Tibial nerve (tissue), 4 donors: ENCODE data around the gene MEGF8. TPM values are rescaled to one million over a fixed set of nuclear protein-coding genes. Genes with fewer than 3 reads are reported as not detected.

ENCODE experiments used
- DNase-seq, 2 donors: peaks; one replicate each; pipeline ENCODE4 v3.0.0-alpha.2; 2019; ENCODE audit warnings: low spot score in 2 of 2
- H3K27ac ChIP-seq, 4 donors: fragments of 200-600 bp; sonication (generic) in 3 of 4; one replicate each; pipeline ENCODE4 v1.5.1; 2017 to 2019; ENCODE audit warnings: mild to moderate bottlenecking in 1 of 4
- H3K27me3 ChIP-seq, 2 donors: fragments of 200-600 bp; sonication (generic) in 1 of 2; one replicate each; pipeline versions ENCODE4 v1.5.1 to v1.6.0; 2017 to 2019
- H3K36me3 ChIP-seq, 3 donors: fragments of 200-600 bp; sonication (generic); one replicate each; pipeline ENCODE4 v1.5.1; 2018 to 2019
- H3K4me1 ChIP-seq, 4 donors: fragments of 200-600 bp; sonication (generic) in 3 of 4; one replicate each; pipeline ENCODE4 v1.5.1; 2017 to 2019
- H3K4me3 ChIP-seq, 4 donors: fragments of 200-600 bp; sonication (generic) in 3 of 4; one replicate each; pipeline ENCODE4 v1.5.1; 2017 to 2019; ENCODE audit warnings: mild to moderate bottlenecking in 1 of 4, moderate library complexity in 1 of 4
- H3K9me3 ChIP-seq, 4 donors: fragments of 200-600 bp; sonication (generic) in 3 of 4; one replicate each; pipeline ENCODE4 v1.5.1; 2017 to 2019
- EP300 ChIP-seq, 2 donors: sonication (generic); formaldehyde crosslinking; IDR thresholded peaks; one replicate each; pipeline ENCODE4 v1.6.1; 2017; ENCODE audit warnings: antibody characterized with exemption in 2 of 2, mild to moderate bottlenecking in 1 of 2
- POLR2A ChIP-seq, 2 donors: fragments of 450-650 bp; IDR thresholded peaks; one replicate each; pipeline ENCODE4 v1.6.1; 2017; ENCODE audit warnings: antibody characterized with exemption in 2 of 2, mild to moderate bottlenecking in 2 of 2, moderate library complexity in 2 of 2
- WGBS, 2 donors: methylation state at CpG; one replicate each; pipeline ENCODE4 v1.1.5; 2018; 5-methylcytosine and 5-hydroxymethylcytosine counted together
- total RNA-seq, 4 donors: library from RNA; depleted of rRNA; stranded (reverse); fragments of >200 nt; gene quantifications; one replicate each; pipeline ENCODE4 v1.1.0, GENCODE V29; 2016
- TF ChIP-seq, protein P1 (sequence below), 5 experiments: fragments of 200-600 bp in 3 of 5; fragments of 450-650 bp in 2 of 5; sonication (generic) in 3 of 5; IDR thresholded peaks; one replicate each; pipeline ENCODE4 v1.5.1; 2016 to 2019; ENCODE audit warnings: antibody characterized with exemption in 5 of 5, mild to moderate bottlenecking in 3 of 5, moderate library complexity in 2 of 5

MEGF8 gene
- total RNA-seq, 4 donors from 2014 or later: 17.9 to 33.3 (median 22.4) TPM

DNA sequence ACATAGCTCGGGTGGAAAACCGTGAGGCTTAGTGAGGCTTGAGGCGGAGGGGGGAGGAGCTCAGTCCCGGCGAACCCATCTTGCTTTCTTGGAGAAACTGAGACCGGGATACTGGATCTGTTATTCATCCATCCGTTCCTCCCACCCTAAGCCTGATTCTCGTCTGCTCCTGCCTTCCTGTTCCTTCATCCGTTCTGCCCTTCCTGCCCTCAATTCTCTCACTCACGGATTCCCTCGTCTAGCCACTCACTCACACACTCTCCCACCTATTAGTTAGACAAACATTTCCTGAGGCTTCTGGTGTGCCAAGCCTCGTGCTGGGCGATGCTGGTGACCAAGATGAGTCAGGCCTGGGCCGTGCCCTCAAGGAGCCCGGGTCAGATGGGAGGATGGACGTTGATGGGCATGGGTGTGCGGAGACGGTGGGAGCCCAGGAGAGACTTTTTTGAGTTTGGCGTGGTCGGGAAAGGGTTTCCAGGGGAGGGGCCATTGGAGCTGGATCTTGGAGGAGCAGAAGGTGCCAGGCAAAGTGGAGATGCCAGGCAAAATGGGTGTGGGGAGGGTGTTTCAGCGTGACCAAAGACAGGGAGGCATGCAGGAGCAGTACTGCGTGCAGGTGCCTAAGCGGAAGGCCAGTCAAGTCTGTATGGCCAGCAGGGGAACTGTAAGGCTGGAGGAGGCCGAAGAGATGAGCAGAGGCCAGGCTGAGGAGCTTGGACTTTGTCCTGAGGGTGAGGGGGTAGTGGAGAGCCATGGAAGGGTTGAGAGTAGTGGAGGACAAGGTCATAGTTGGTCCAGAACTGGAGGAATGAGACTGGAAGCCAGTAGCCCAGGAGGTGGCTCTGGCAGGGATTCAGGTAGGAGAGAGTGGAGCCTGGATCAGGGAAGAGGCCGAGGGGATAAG lies 72.1 kb downstream of the MEGF8 start:
- Histone ChIP-seq H3K27me3 (no peaks in the 10 kb centered on the region), H3K36me3 (no peaks in the 10 kb centered on the region), H3K4me1 (peaks cover 0 to 33% (median 11%) of the 10 kb centered on the region in 4 donors), H3K27ac (peak overlapping the region; percentile 79 to 88 (median 86)), H3K9me3 (no peaks in the 10 kb centered on the region), H3K4me3 (peak overlapping the region; percentile 30 to 54 (median 52))
- WGBS, 2 donors: 21 to 23% methylated on average over 25 of the region's 25 CpGs
- TF ChIP-seq EP300 (IDR thresholded peaks at IDR 0.05): no peak
- TF ChIP-seq, protein P1, sequence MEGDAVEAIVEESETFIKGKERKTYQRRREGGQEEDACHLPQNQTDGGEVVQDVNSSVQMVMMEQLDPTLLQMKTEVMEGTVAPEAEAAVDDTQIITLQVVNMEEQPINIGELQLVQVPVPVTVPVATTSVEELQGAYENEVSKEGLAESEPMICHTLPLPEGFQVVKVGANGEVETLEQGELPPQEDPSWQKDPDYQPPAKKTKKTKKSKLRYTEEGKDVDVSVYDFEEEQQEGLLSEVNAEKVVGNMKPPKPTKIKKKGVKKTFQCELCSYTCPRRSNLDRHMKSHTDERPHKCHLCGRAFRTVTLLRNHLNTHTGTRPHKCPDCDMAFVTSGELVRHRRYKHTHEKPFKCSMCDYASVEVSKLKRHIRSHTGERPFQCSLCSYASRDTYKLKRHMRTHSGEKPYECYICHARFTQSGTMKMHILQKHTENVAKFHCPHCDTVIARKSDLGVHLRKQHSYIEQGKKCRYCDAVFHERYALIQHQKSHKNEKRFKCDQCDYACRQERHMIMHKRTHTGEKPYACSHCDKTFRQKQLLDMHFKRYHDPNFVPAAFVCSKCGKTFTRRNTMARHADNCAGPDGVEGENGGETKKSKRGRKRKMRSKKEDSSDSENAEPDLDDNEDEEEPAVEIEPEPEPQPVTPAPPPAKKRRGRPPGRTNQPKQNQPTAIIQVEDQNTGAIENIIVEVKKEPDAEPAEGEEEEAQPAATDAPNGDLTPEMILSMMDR (IDR thresholded peaks at IDR 0.05): no peak
- no peak for TF ChIP-seq POLR2A (IDR thresholded peaks at IDR 0.05)
- DNase-seq: no peak

DNA sequence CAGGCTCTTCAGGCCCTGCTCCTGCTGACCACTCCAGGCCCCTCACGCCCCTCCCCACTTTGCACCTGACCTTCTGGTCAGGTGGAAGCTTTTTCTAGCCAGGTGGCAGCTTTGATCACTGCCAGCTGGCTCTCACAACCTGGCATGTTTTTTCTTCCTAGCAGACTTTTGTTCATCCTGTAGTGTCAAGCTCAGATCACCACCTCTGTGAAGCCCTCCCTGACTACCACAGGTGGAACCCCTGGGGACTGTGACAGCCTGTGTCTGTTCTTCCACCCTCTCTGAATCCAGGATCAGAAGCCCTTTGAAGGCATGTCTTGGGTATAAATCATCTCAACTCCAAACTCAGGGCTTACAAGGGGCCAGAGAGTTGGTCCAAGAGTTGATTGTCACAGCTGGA lies 75.0 kb downstream of the MEGF8 start:
- Histone ChIP-seq H3K9me3 (no peaks in the 10 kb centered on the region), H3K27me3 (no peaks in the 10 kb centered on the region), H3K27ac (no peak overlapping the region), H3K4me1 (peaks cover 0 to 37% (median 11%) of the 10 kb centered on the region in 4 donors), H3K4me3 (no peak overlapping the region), H3K36me3 (peaks cover 0 to 4% (median 0%) of the 10 kb centered on the region in 3 donors)
- WGBS, 2 donors: 87 to 91% methylated on average over 1 of the region's 1 CpG
- DNase-seq: no peak
- TF ChIP-seq, protein P1 (IDR thresholded peaks at IDR 0.05): no peak
- TF ChIP-seq POLR2A (IDR thresholded peaks at IDR 0.05) (no peak), EP300 (IDR thresholded peaks at IDR 0.05) (no peak)

DNA sequence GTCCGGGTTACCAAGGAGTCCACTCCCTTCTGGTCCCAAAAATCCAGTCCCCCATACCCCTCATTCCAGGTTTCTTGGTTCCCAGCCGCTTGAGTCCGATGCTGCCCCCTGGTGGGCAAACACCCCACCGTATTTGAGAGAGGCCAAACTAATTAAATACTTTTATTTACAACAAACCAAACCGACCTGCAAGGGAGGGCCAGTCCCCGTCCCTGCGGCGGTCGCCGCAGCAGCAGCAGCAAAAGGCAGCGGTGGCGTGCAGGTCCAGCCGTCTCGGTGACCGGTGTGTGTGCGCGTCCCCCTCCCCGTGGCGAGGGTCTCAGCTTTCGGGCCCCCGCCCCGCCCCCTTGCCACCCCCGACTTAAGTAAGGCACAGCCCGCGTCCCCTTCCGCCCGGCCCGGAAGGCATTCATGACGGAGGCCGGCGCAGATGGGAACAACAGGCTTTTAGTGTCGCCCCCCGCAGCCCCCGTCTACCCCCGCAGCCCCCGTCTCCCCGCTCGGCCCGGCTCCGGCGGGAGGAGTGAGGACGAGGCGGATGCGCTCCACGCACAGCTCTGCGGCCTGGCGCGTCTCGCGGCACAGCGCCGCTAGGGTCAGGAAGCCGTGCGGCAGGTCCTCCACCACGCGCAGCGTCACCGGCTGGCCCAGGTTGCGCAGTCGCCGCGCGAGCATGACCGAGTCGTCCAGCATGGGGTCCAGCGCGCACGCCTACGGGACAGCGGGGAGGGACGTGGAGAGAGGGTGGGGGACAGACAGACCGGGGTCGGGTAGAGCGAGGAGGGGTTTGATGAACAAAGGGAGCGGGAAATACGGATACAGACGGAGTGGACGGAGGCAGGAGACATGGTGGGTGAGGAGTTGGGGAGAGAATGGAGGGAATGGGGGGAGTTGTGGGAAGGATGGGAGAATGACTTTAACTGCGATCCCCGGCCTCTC lies 76.2 kb downstream of the MEGF8 start:
- WGBS, 2 donors: 1% methylated on average over 42 to 64 of the region's 80 CpGs
- TF ChIP-seq POLR2A (IDR thresholded peaks at IDR 0.05) (no peak), EP300 (IDR thresholded peaks at IDR 0.05) (no peak)
- TF ChIP-seq, protein P1 (IDR thresholded peaks at IDR 0.05): peak; percentile 76 to 90 (median 81)
- H3K4me3 ChIP-seq: peak overlapping the region; percentile 45 to 78 (median 62)
- H3K27ac ChIP-seq: peak overlapping the region in 3 of 4 donors; percentile 52 to 70 (median 69)
- H3K36me3 ChIP-seq: peaks cover 0 to 16% (median 0%) of the 10 kb centered on the region in 3 donors
- no peaks in the 10 kb centered on the region for H3K27me3 ChIP-seq
- DNase-seq: peak; percentile 78 to 92
- H3K4me1 ChIP-seq: peaks cover 0 to 31% (median 11%) of the 10 kb centered on the region in 4 donors
- H3K9me3 ChIP-seq: no peaks in the 10 kb centered on the region

DNA sequence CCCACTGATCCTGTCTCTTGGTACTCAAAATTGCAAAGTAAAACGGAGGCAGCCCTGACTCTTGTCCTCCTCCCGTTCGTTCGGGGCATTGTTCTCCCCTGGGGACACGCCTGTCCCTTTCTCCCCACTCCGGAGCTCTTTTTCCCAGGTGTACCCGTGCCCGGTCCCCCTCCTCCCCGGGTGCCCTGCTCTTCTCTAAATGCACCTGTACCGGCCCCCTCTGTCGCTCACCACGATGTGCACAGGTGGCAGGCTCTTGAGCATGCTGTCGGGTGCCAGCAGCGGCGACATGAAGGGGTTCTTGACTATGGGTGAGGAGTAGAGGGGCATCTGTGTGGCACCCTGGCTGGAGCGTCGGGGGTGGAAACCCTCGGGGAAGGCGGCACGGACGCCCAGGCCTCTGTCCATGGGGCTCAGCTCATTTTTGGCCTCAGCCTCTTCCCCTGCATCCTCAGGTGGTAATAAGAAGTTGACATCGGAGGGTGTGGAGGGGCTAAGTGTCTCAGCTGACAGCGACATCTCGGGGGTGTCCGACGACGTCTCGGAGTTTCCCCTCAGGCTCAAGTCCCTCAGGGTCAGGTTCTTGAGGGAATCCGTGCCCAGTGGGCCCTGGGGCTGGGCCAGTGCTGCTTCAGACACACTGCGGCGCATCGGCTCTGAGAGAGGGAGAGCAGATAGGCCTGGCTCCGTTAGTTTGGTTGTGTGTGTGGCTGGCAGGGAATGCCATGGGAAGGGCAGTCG lies 77.1 kb downstream of the MEGF8 start:
- WGBS, 2 donors: 52 to 58% methylated on average over 31 to 34 of the region's 34 CpGs
- H3K27me3 ChIP-seq: no peaks in the 10 kb centered on the region
- DNase-seq: no peak
- H3K36me3 ChIP-seq: peaks cover 0 to 25% (median 0%) of the 10 kb centered on the region in 3 donors
- no peaks in the 10 kb centered on the region for H3K9me3 ChIP-seq
- peaks cover 0 to 26% (median 8%) of the 10 kb centered on the region in 4 donors for H3K4me1 ChIP-seq
- TF ChIP-seq EP300 (IDR thresholded peaks at IDR 0.05) (no peak), POLR2A (IDR thresholded peaks at IDR 0.05) (no peak)
- TF ChIP-seq, protein P1 (IDR thresholded peaks at IDR 0.05): no peak
- H3K4me3 ChIP-seq: peak overlapping the region in 2 of 4 donors; percentile 66 to 78
- peak overlapping the region in 1 of 4 donors; percentile 69 for H3K27ac ChIP-seq
